Raji (cell line): ENCODE results near the gene DOCK1.

ENCODE experiments used
- POLR2A ChIP-seq: IDR thresholded peaks from 2 replicates; pipeline ENCODE4 v1.6.1; 2011; ENCODE audit warnings: low read depth, low read length, control low read depth; ENCODE audit not compliant: insufficient read depth

Gene DOCK1

GRCh38 chr10:127358337-127358736 is 453.1 kb downstream of the DOCK1 start:
- no peak for TF ChIP-seq POLR2A

GRCh38 chr10:127364034-127364433 is 458.8 kb downstream of the DOCK1 start:
- TF ChIP-seq POLR2A = no peak

DNA sequence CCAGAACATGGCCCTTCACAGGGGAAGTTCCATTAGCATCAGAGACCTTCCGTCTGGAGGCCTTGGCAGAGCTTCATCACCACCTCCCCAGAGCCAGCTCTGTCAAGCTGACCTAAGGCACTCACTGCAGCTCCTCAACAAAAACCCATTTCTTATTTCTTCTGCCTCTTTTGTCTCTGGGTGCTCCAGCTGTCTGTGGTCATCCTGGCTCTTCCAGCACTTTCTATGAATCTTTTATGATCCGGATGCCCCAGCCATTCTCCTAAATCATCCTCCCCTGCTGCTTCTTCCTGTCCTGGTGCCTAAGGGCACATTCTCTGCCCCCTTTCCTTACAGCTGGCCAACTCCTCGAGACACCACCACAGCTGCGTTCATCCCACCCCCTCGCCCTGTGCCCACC is 462.9 kb downstream of the DOCK1 start:
- TF ChIP-seq POLR2A = no peak

DNA sequence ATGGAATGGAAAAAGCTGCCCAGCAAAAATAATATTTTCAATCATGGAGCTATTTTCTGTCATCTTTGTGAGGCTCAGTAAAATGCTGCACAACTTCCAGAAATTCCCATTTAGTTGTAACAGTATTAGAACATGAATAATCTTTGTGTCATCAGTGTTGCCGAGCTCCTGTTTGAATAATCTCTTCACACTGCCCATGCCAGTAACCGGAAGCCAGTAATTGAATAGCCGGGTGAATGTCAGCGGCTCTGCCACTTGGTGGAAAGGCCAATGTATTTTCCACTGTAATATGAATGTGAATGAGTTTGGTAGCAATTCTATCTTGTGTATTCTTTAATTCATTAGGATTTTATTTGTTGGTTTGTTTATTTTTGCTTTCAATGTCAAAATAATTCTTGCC is 463.7 kb downstream of the DOCK1 start:
- no peak for TF ChIP-seq POLR2A

- TF ChIP-seq POLR2A = no peak
Measured at GRCh38 chr10:127370601-127371000, 465.4 kb downstream of the DOCK1 start.

GRCh38 chr10:127372361-127372760 is 467.1 kb downstream of the DOCK1 start:
- no peak for TF ChIP-seq POLR2A

DNA sequence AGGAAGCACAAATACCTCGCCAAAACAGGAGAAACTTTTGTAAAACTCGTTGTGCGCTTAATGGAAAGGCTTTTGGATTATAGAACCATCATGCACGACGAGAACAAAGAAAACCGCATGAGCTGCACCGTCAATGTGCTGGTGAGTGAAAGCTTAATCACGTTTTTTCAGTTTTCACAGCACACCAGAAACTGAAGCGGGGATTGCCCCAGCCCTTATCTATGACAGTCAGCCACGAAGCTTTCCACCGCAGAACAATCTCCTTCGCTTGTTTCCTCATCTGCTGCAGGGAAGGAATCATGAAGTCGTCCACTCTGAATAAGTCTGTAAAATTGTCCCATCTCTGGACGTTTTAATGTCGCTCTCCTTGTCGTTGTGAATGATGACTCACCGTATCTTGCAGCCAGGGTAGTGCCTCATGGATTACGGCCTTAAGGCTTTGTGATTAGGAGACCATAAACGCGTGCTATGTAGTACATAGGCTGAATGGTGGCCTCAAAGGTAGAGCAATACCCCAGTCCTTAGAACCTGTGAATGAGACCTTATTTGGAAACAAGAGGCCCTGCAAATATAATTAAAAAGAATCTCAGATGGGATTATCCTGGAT is 468.9 kb downstream of the DOCK1 start:
- no peak for TF ChIP-seq POLR2A

DNA sequence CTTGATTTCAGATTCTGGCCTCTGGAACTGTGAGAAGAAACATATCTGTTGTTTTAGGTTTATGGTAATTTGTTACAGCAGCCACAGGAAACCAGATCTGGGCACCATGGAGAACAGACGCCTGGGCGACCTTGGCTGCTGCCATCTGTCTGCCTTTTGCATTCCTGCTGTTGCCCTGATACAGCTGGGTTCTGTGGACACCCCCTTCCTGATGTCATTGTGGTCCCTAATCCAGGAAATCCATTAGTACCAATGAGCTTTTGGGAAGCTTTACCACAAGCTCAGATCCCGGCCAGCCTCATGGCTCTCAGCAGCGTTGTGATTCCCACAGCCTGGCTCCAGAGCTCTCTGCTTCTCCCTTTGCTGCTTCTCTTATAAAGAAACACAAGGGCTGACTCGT is 469.7 kb downstream of the DOCK1 start:
- no peak for TF ChIP-seq POLR2A

DNA sequence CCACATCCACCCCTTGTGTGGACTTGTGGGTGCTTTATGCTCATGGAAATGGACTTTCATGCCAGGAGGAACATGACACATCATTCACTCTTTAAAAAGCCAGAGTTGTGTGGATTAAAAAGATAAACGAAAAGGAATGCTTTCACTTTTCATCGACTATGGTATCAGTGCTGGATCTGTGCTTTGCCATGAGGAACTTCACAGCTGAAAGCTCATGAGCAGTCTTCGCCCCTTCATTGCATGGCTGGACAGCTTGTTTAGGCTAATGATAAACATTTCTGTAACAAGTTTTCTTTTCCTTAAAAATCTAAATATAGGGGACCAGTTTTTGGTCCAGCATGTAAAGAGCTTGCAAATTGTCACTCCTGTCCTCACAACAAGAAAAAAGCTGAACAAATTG is 470.2 kb downstream of the DOCK1 start:
- no peak for TF ChIP-seq POLR2A

- no peak for TF ChIP-seq POLR2A
Measured at GRCh38 chr10:127376071-127376470, 470.8 kb downstream of the DOCK1 start.

- TF ChIP-seq POLR2A = no peak
Measured at GRCh38 chr10:127378628-127379027, 473.4 kb downstream of the DOCK1 start.

DNA sequence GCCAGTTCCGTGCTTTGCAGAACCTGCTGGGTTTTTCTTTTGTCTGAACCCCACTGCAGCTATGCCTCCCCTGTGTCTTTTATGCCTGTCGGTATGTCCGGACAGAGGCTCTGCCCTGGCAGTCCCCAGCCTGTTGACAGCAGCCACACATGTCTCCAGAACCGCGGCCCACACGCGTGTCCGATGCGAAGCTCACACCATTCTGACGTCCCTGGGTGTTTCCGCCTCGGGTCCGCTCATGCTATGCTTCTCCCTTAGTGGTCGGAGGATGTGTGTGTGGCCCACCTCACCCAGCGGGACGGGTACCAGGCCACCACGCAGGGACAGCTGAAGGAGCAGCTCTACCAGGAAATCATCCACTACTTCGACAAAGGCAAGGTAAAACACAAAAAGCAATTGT is 479.3 kb downstream of the DOCK1 start:
- no peak for TF ChIP-seq POLR2A

- TF ChIP-seq POLR2A = no peak
Measured at GRCh38 chr10:127385066-127385465, 479.8 kb downstream of the DOCK1 start.

DNA sequence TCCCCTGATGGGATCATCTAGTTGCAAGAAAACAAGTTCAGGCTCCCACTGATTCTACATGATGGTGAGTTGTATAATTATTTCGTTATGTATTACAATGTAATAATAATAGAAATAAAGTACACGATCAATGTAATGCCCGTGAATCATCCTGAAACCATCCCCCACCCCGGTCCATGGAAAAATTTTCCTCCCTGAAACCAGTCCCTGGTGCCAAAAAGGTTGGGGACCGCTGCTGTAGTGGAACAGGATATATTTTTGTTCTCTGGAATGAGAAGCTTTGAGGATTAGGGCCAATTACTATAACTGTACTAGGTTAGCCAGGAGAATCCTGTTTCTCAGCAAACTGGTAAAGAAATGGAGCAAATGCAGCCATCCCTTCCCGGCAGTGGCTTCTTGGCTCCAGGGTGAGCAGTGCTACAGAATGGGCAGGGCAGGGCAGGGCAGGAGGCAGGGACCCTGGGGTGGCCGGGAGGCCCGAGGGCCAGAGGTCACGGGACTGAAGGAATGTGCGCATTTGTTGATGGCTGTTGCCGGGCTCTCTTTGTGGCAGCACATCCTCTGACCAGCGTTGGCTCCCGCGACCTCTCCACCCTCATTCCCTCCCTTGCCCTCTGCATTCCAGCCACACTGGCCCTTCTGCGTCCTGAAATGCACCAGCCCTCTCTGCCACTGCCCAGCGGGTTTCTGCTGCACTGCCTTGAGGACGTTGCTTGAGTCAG is 481.5 kb downstream of the DOCK1 start:
- no peak for TF ChIP-seq POLR2A

GRCh38 chr10:127391875-127392274 is 486.6 kb downstream of the DOCK1 start:
- no peak for TF ChIP-seq POLR2A

DNA sequence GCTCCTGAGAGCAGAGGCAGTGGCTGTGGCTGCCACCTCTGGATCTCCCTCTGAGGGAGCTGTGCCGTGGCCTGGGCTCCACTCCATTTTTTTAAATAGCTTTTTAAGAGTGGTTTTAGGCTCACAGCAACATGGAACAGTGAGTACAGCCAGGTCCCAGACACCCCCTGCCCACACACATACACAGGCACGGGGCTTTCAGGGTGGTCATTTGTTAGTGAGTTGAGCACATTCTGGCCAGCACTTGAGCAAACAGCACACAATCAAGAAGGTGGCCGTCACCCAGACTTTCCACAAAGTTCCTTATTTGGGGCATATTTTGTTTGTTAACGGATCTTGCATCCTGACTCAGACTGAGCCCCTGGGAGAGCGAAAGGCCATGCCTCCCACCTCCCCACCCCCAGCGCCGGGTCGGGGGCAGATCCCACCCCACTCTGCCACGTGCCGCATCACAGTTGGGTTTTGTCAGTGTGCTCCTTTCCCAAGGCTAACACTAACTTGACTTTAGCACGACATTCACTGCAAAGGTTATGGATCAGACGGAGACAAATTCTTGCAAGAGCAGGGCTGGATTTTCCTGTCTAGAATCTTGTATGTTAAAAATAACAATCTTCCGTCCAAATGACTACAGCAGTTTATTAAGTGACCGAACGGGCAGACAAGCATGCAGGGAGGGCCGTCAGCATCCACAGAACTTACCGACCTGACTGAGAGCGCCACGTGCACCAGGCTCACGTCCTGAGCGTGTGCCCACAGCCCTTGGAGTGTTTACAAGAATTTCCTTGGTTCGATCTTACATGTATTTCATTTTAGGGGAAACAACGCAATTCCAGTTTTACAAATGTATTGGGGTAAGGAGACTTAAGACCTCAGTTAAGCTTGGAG is 487.4 kb downstream of the DOCK1 start:
- TF ChIP-seq POLR2A = no peak
